Adipose tissue (tissue), 3 donors: ENCODE measurements around the gene CCNI2. TPM values are rescaled to one million over a fixed set of nuclear protein-coding genes. Genes with fewer than 3 reads are reported as not detected.
"Not testable (repeated sequence)": the region's sequence is repeated elsewhere in the genome, so short reads cannot be mapped to it uniquely, and the experiment has no call there.

Experiments used
- H3K27ac ChIP-seq: one replicate; pipeline ENCODE4 v1.5.1; 2013; ENCODE audit warnings: low read depth, low read length
- WGBS, 3 donors: extraction: QIAGEN DNeasy Blood & Tissue Kit; methylation state at CpG; one replicate each; pipeline ENCODE4 v1.1.7; 2013; 5-methylcytosine and 5-hydroxymethylcytosine counted together
- polyA plus RNA-seq, 3 donors: library from polyadenylated mRNA; stranded (reverse); fragments of 200-250 nt; gene quantifications; one replicate each; pipeline ENCODE4 v1.2.3, GENCODE V29; 2013
- donor health status: healthy with polysubstance abuse.
- donor health status: Bipolar disorder and iron deficiency.
- donor health status: healthy.

The CCNI2 gene
- polyA plus RNA-seq, 3 donors, result 0.22 to 1.2 TPM; not detected in 1

- 76 to 88% (median 82%) methylated on average over 2 of the region's 2 CpGs for WGBS, 3 donors
Observed at GRCh38 chr5:132799392-132799791, 52.2 kb downstream of the CCNI2 start.

GRCh38 chr5:132800545-132800944 lies 53.3 kb downstream of the CCNI2 start:
- H3K27ac ChIP-seq, result no peak overlapping the region
- 75 to 90% (median 77%) methylated on average over 2 of the region's 2 CpGs for WGBS, 3 donors

More at GRCh38 chr5:132799392-132799791, 52.2 kb downstream of the CCNI2 start:
- H3K27ac ChIP-seq, result no peak overlapping the region

GRCh38 chr5:132802044-132802684 lies 54.9 kb downstream of the CCNI2 start:
- no peak overlapping the region for H3K27ac ChIP-seq
- 80 to 87% (median 84%) methylated on average over 5 of the region's 5 CpGs for WGBS, 3 donors

- not testable (repeated sequence) for H3K27ac ChIP-seq
- WGBS, 3 donors, result 74 to 84% (median 78%) methylated on average over 5 of the region's 5 CpGs
Observed at GRCh38 chr5:132802685-132803066, 55.5 kb downstream of the CCNI2 start.

Other genes with a start within 250 kb of the CCNI2 start
- gene IL5, start 203.9 kb upstream of the CCNI2 start, polyA plus RNA-seq, result under 1 TPM in 1 of 3 donors, not detected in 2; 0.09 TPM
- gene RAD50, start 190.4 kb upstream of the CCNI2 start, polyA plus RNA-seq, result 10 to 100 TPM in 1 of 3 donors, 1 to 10 TPM in 2; 6.3 to 10.1 (median 8.5) TPM
- 1 to 10 TPM in 2 of 3 donors, not detected in 1; 1.2 to 1.3 TPM for gene IL13, start 89.3 kb upstream of the CCNI2 start, polyA plus RNA-seq
- not detected for gene IL4, start 73.4 kb upstream of the CCNI2 start, polyA plus RNA-seq
- 1 to 10 TPM; 1.3 to 4.9 (median 1.9) TPM for gene KIF3A, start 9.9 kb upstream of the CCNI2 start, polyA plus RNA-seq
- gene SEPTIN8, start 29.8 kb downstream of the CCNI2 start, polyA plus RNA-seq, result 10 to 100 TPM; 11.2 to 34.1 (median 15.4) TPM
- 1 to 10 TPM in 1 of 3 donors, under 1 TPM in 2; 0.11 to 1.5 (median 0.74) TPM for gene SOWAHA, start 65.9 kb downstream of the CCNI2 start, polyA plus RNA-seq
- 10 to 100 TPM in 1 of 3 donors, 1 to 10 TPM in 2; 7.1 to 12.6 (median 8.3) TPM for gene SHROOM1, start 83.2 kb downstream of the CCNI2 start, polyA plus RNA-seq
- under 1 TPM; 0.11 to 0.63 (median 0.31) TPM for gene GDF9, start 119.0 kb downstream of the CCNI2 start, polyA plus RNA-seq
- 100 to 1,000 TPM; 171 to 396 (median 301) TPM for gene UQCRQ, start 119.2 kb downstream of the CCNI2 start, polyA plus RNA-seq
- gene LEAP2, start 126.2 kb downstream of the CCNI2 start, polyA plus RNA-seq, result 1 to 10 TPM in 1 of 3 donors, under 1 TPM in 2; 0.68 to 1.1 (median 0.70) TPM
- 10 to 100 TPM in 2 of 3 donors, 1 to 10 TPM in 1; 8.6 to 18.0 (median 10.7) TPM for gene AFF4, start 216.2 kb downstream of the CCNI2 start, polyA plus RNA-seq